HepG2 (cell line): ENCODE measurements around the gene FANK1. TPM values are rescaled to one million over a fixed set of nuclear protein-coding genes. Genes with fewer than 3 reads are reported as not detected.

Experiments used
- ATAC-seq: fragments of 200-7000 bp; cut with Tn5 transposase; 3 replicates; pipeline ENCODE4 v1.9.1; 2020; ENCODE audit warnings: mild to moderate bottlenecking, moderate library complexity
- BruUV-seq: library from RNA; stranded (reverse); fragments of 400-500 nt; replicated peaks from 2 replicates; lab custom pipeline; 2021; lab: Mats Ljungman, UMichigan
- CTCF ChIA-PET: fragments of 300-600 bp; formaldehyde crosslinking; extraction: SDS; loops from one replicate; lab custom pipeline; 2021; ENCODE audit warnings: low total read pairs, inconsistent platforms, low intra/inter-chr PET ratio; lab: Yijun Ruan, JAX
- POLR2A ChIA-PET: fragments of 350-600 bp; sonication (Branson Sonifier 250); formaldehyde crosslinking; loops from one replicate; lab custom pipeline; 2020; ENCODE audit warnings: antibody characterized with exemption, inconsistent platforms; lab: Yijun Ruan, JAX
- DNase-seq: peaks from one replicate; pipeline ENCODE4 v3.0.0-alpha.2; 2015; ENCODE audit warnings: low spot score
- FAIRE-seq: peaks from 3 replicates; lab custom pipeline; 2011; peaks lifted over from hg19 to GRCh38; lab: Jason Lieb, UNC
- H2AFZ ChIP-seq: one replicate; pipeline ENCODE4 v1.6.1; 2011; ENCODE audit warnings: low read length, inconsistent platforms
- H3K27ac ChIP-seq: fragments of 300-600 bp; 3 replicates; pipeline ENCODE4 v1.8.0; 2011; ENCODE audit warnings: mixed run types, mild to moderate bottlenecking, mixed read lengths, low read length, inconsistent platforms; ENCODE audit not compliant: insufficient read depth; ENCODE audit errors: extremely low read length
- H3K27me3 ChIP-seq, 2 experiments: fragments of 200-600 bp in 1 of 2; 2 replicates in 1 of 2; 3 replicates in 1 of 2; pipeline versions ENCODE4 v1.6.0 to v1.8.0; 2011; ENCODE audit warnings: low read length in 2 of 2, mild to moderate bottlenecking in 2 of 2, moderate library complexity in 2 of 2, inconsistent platforms in 1 of 2; ENCODE audit not compliant: insufficient read depth in 2 of 2, control insufficient read depth in 1 of 2
- H3K36me3 ChIP-seq, 2 experiments: fragments of 200-600 bp in 1 of 2; replicated peaks in 1 of 2; 2 replicates in 1 of 2; 3 replicates in 1 of 2; pipeline versions ENCODE4 v1.5.1 to v1.8.0; 2011; ENCODE audit warnings: low read length in 2 of 2, inconsistent platforms in 1 of 2; ENCODE audit not compliant: insufficient read depth in 2 of 2, control insufficient read depth in 1 of 2
- H3K4me1 ChIP-seq: 2 replicates; pipeline ENCODE4 v1.5.1; 2012; ENCODE audit warnings: low read length, inconsistent platforms; ENCODE audit not compliant: insufficient read depth
- H3K4me2 ChIP-seq: 2 replicates; pipeline ENCODE4 v1.6.0; 2011; ENCODE audit warnings: low read depth, low read length, inconsistent platforms
- H3K4me3 ChIP-seq, 3 experiments: fragments of 200-600 bp in 1 of 3; sonication (generic), shearing (Covaris generic) in 1 of 3; replicated peaks in 1 of 3; 2 replicates each; pipeline ENCODE4 v1.5.1; 2011 to 2016; ENCODE audit warnings: low read length in 3 of 3, inconsistent platforms in 2 of 3, low read depth in 2 of 3, mild to moderate bottlenecking in 2 of 3, control low read depth in 1 of 3, mixed read lengths in 1 of 3; ENCODE audit not compliant: insufficient read depth in 1 of 3
- H3K79me2 ChIP-seq: one replicate; pipeline ENCODE4 v1.6.1; 2011; ENCODE audit warnings: low read length, inconsistent platforms; ENCODE audit not compliant: insufficient read depth
- H3K9ac ChIP-seq: 2 replicates; pipeline ENCODE4 v1.6.0; 2011; ENCODE audit warnings: mild to moderate bottlenecking, low read depth, low read length, inconsistent platforms; ENCODE audit not compliant: insufficient read depth
- H3K9me3 ChIP-seq: 2 replicates; pipeline ENCODE4 v1.5.1; 2012; ENCODE audit warnings: mild to moderate bottlenecking, low read length
- H4K20me1 ChIP-seq: 2 replicates; pipeline ENCODE4 v1.6.0; 2011; ENCODE audit warnings: inconsistent platforms, mild to moderate bottlenecking, low read length, moderate library complexity; ENCODE audit not compliant: insufficient read depth
- ATF7 ChIP-seq, 2 experiments: fragments of 450-650 bp in 1 of 2; sonication (generic) in 1 of 2; formaldehyde crosslinking in 1 of 2; IDR thresholded peaks; 2 replicates each; pipeline versions ENCODE4 v1.4.0 to v1.6.1; 2016 to 2020; ENCODE audit warnings: antibody characterized with exemption in 1 of 2, mild to moderate bottlenecking in 1 of 2, missing genetic modification reagents in 1 of 2
- BCL6 ChIP-seq: IDR thresholded peaks from 2 replicates; pipeline ENCODE4 v1.6.1; 2016; ENCODE audit warnings: missing genetic modification reagents, missing compliant biosample characterization
- BHLHE40 ChIP-seq: IDR thresholded peaks from 2 replicates; pipeline ENCODE4 v1.6.1; 2011; ENCODE audit warnings: low read length, improper control_type of control experiment
- ELF1 ChIP-seq: sonication (generic); formaldehyde crosslinking; IDR thresholded peaks from 2 replicates; pipeline ENCODE4 v1.4.0; 2020; ENCODE audit warnings: missing genetic modification reagents
- PCBP1 ChIP-seq: fragments of 200-400 bp; formaldehyde crosslinking; IDR thresholded peaks from 2 replicates; pipeline ENCODE4 v1.6.1; 2017; ENCODE audit warnings: mild to moderate bottlenecking, low read depth, low read length, borderline replicate concordance
- PLRG1 ChIP-seq: fragments of 450-650 bp; conservative IDR thresholded peaks from 2 replicates; pipeline ENCODE4 v1.6.1; 2016
- RFX1 ChIP-seq: fragments of 450-650 bp; IDR thresholded peaks from 2 replicates; pipeline ENCODE4 v1.6.1; 2017
- RFX3 ChIP-seq: IDR thresholded peaks from 2 replicates; pipeline ENCODE4 v1.6.1; 2016; ENCODE audit warnings: missing biosample characterization, missing genetic modification reagents
- SKI ChIP-seq: fragments of 450-650 bp; IDR thresholded peaks from one replicate; pipeline ENCODE4 v1.6.1; 2018; ENCODE audit warnings: mild to moderate bottlenecking; ENCODE audit not compliant: partially characterized antibody
- SP140L ChIP-seq: sonication (generic); formaldehyde crosslinking; IDR thresholded peaks from 2 replicates; pipeline ENCODE4 v1.4.0; 2020; ENCODE audit warnings: missing genetic modification reagents, borderline replicate concordance
- ZEB1 ChIP-seq: IDR thresholded peaks from 2 replicates; pipeline ENCODE4 v1.6.1; 2012; ENCODE audit warnings: mild to moderate bottlenecking, low read depth, inconsistent platforms; ENCODE audit not compliant: insufficient replicate concordance
- ZFP36L1 ChIP-seq: sonication (generic); formaldehyde crosslinking; IDR thresholded peaks from 2 replicates; pipeline ENCODE4 v1.8.0; 2022; ENCODE audit warnings: mild to moderate bottlenecking, missing genetic modification reagents, moderate library complexity
- ZNF230 ChIP-seq: sonication (generic); formaldehyde crosslinking; IDR thresholded peaks from 2 replicates; pipeline ENCODE4 v1.4.0; 2020; ENCODE audit warnings: mild to moderate bottlenecking, missing genetic modification reagents
- ZNF274 ChIP-seq: sonication (generic); formaldehyde crosslinking; IDR thresholded peaks from 2 replicates; pipeline ENCODE4 v1.5.1; 2020; ENCODE audit warnings: mild to moderate bottlenecking, missing genetic modification reagents
- ZNF567 ChIP-seq: sonication (generic); formaldehyde crosslinking; IDR thresholded peaks from 2 replicates; pipeline ENCODE4 v1.8.1; 2023; ENCODE audit warnings: mild to moderate bottlenecking, missing genetic modification reagents, borderline replicate concordance
- WGBS: methylation state at CpG from one replicate; pipeline ENCODE4 v1.1.6; 2017; ENCODE audit warnings: low lambda C conversion rate; 5-methylcytosine and 5-hydroxymethylcytosine counted together
- in situ Hi-C: cut with HindIII; loops from 2 replicates; pipeline ENCODE4 v1.10.0; 2017; ENCODE audit warnings: low pct_unique_long_range_greater_than_20kb; ENCODE audit not compliant: extremely low pct_ligation_motif_present
- intact Hi-C: fragments of 100-400 bp; cut with micrococcal nuclease; formaldehyde crosslinking; loops from one replicate; pipeline ENCODE4 v1.10.0; 2022; ENCODE audit not compliant: unreplicated experiment
- polyA plus RNA-seq, 8 experiments: library from polyadenylated mRNA; depleted of rRNA in 3 of 8; stranded (reverse) in 7 of 8; unstranded in 1 of 8; fragments of >200 nt; fragmentation: Illumina TruSeq in 4 of 8; extraction: Trizol in 4 of 8; gene quantifications; 2 replicates each; pipeline versions ENCODE4 v1.2.1 to v1.2.3, GENCODE V29; 2011 to 2016; ENCODE audit warnings: low read depth in 4 of 8, missing spikeins in 1 of 8, mixed read lengths in 1 of 8; ENCODE audit not compliant: insufficient read depth in 1 of 8
- total RNA-seq, 5 experiments: library from RNA; depleted of rRNA; stranded (reverse); fragments of >200 nt; fragmentation: Illumina TruSeq; extraction: Trizol; gene quantifications; 2 replicates each; pipeline ENCODE4 v1.2.3, GENCODE V29; 2016; ENCODE audit warnings: low read depth in 1 of 5
- TF ChIP-seq, protein P1 (sequence below): sonication (generic); formaldehyde crosslinking; IDR thresholded peaks from 2 replicates; pipeline ENCODE4 v1.4.0; 2020; ENCODE audit warnings: missing genetic modification reagents, borderline replicate concordance

Gene FANK1
- total and polyA plus RNA-seq, 2 of the 13 experiments (the other 11 are each of a cell fraction or from before 2014, with no cell fraction given): 0.22 TPM; not detected in 1

DNA sequence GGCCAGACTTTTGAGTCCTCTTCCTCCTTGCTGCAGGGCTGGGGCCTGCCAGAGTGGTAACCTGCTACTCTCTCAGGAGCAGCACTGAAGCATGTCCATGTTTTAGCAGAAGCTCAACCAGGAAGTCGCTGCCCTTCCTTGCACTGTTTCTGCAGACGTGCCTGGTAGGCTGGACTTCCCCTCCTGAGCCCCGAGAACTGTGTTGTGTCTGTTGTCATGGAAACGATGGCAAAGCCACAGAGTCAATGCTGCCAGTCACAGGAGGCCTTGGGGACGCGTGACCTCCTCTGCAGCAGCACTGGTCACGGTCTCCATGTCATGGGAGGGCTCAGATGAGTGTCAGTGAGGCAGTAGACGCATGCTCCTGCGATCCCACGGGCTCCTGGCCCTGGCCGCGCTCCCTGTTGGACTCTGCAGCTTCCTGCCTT is 145.5 kb downstream of the FANK1 start:
- Histone ChIP-seq H2AFZ (no peak overlapping the region), H3K9ac (no peak overlapping the region), H3K4me1 (no peaks in the 10 kb centered on the region), H3K9me3 (no peaks in the 10 kb centered on the region), H3K4me2 (peak overlapping the region; percentile 21; the same call in 1 of the 2 replicates), H3K27ac (no peak overlapping the region), H3K36me3 (no peaks in the 10 kb centered on the region), H3K79me2 (no peaks in the 10 kb centered on the region), H3K27me3 (peaks cover 5 to 44% of the 10 kb centered on the region in 2 experiments), H4K20me1 (no peaks in the 10 kb centered on the region), H3K4me3 (no peak overlapping the region)
- ChIA-PET CTCF (no interaction called here), POLR2A (no interaction called here)
- FAIRE-seq (no peak), DNase-seq (peak; percentile 37), ATAC-seq (peak; percentile 77)
- TF ChIP-seq SP140L (CRISPR knock-in tag) (no peak), ZEB1 (no peak), ZNF230 (CRISPR knock-in tag) (no peak), ZNF567 (CRISPR knock-in tag) (no peak), RFX1 (peak; percentile 66), BCL6 (no peak), SKI (peak; percentile 34), ZNF274 (CRISPR knock-in tag) (no peak), ELF1 (CRISPR knock-in tag) (peak; percentile 28; the same call in 1 of the 2 replicates), PLRG1 (no peak), BHLHE40 (peak; percentile 58; the same call in 1 of the 2 replicates), PCBP1 (no peak), RFX3 (CRISPR knock-in tag) (peak; percentile 59), ATF7 (IDR thresholded peaks at IDR 0.05) (no peak), ATF7 (CRISPR knock-in tag; IDR thresholded peaks at IDR 0.05) (no peak), ZFP36L1 (CRISPR knock-in tag) (no peak)
- TF ChIP-seq, protein P1, sequence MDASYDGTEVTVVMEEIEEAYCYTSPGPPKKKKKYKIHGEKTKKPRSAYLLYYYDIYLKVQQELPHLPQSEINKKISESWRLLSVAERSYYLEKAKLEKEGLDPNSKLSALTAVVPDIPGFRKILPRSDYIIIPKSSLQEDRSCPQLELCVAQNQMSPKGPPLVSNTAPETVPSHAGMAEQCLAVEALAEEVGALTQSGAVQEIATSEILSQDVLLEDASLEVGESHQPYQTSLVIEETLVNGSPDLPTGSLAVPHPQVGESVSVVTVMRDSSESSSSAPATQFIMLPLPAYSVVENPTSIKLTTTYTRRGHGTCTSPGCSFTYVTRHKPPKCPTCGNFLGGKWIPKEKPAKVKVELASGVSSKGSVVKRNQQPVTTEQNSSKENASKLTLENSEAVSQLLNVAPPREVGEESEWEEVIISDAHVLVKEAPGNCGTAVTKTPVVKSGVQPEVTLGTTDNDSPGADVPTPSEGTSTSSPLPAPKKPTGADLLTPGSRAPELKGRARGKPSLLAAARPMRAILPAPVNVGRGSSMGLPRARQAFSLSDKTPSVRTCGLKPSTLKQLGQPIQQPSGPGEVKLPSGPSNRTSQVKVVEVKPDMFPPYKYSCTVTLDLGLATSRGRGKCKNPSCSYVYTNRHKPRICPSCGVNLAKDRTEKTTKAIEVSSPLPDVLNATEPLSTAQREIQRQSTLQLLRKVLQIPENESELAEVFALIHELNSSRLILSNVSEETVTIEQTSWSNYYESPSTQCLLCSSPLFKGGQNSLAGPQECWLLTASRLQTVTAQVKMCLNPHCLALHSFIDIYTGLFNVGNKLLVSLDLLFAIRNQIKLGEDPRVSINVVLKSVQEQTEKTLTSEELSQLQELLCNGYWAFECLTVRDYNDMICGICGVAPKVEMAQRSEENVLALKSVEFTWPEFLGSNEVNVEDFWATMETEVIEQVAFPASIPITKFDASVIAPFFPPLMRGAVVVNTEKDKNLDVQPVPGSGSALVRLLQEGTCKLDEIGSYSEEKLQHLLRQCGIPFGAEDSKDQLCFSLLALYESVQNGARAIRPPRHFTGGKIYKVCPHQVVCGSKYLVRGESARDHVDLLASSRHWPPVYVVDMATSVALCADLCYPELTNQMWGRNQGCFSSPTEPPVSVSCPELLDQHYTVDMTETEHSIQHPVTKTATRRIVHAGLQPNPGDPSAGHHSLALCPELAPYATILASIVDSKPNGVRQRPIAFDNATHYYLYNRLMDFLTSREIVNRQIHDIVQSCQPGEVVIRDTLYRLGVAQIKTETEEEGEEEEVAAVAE (CRISPR knock-in tag): no peak
- in situ Hi-C loops (no loop called here), intact Hi-C loops (no loop called here)
- 2% methylated on average over 9 of the region's 12 CpGs for WGBS
- BruUV-seq: no TSS peak
